NCI-H1417 treated with DMSO at 0.1 percent for 48 hours (cell line): ENCODE results near the gene BANK1.

Experiments used
- DNase-seq: peaks from one replicate; lab custom pipeline; 2025; lab: John Stamatoyannopoulos, UW

BANK1 gene

GRCh38 chr4:101813604-101814003, 23.1 kb downstream of the BANK1 start:
- no peak for DNase-seq

- DNase-seq: no peak
Observed at GRCh38 chr4:101818362-101818761, 27.8 kb downstream of the BANK1 start.

- no peak for DNase-seq
Observed at GRCh38 chr4:101823864-101824263, 33.3 kb downstream of the BANK1 start.

GRCh38 chr4:101824500-101824899, 34.0 kb downstream of the BANK1 start:
- DNase-seq: no peak

- DNase-seq: no peak
Observed at GRCh38 chr4:101825953-101826352, 35.4 kb downstream of the BANK1 start.

GRCh38 chr4:101831816-101832215, 41.3 kb downstream of the BANK1 start:
- DNase-seq: no peak

GRCh38 chr4:101833480-101833879, 43.0 kb downstream of the BANK1 start:
- DNase-seq: no peak

- no peak for DNase-seq
Observed at GRCh38 chr4:101835121-101835904, 44.8 kb downstream of the BANK1 start.

GRCh38 chr4:101843054-101843453, 52.5 kb downstream of the BANK1 start:
- no peak for DNase-seq

- no peak for DNase-seq
Observed at GRCh38 chr4:101846550-101846949, 56.0 kb downstream of the BANK1 start.

- no peak for DNase-seq
Observed at GRCh38 chr4:101850698-101851097, 60.2 kb downstream of the BANK1 start.

GRCh38 chr4:101851672-101852071, 61.1 kb downstream of the BANK1 start:
- no peak for DNase-seq

- DNase-seq: no peak
Observed at GRCh38 chr4:101853028-101853427, 62.5 kb downstream of the BANK1 start.

GRCh38 chr4:101853691-101854090, 63.2 kb downstream of the BANK1 start:
- DNase-seq: no peak

- no peak for DNase-seq
Observed at GRCh38 chr4:101855239-101855638, 64.7 kb downstream of the BANK1 start.

- no peak for DNase-seq
Observed at GRCh38 chr4:101856149-101856548, 65.6 kb downstream of the BANK1 start.

GRCh38 chr4:101857176-101857575, 66.6 kb downstream of the BANK1 start:
- no peak for DNase-seq

GRCh38 chr4:101858641-101859040, 68.1 kb downstream of the BANK1 start:
- DNase-seq: no peak

GRCh38 chr4:101862595-101862994, 72.1 kb downstream of the BANK1 start:
- DNase-seq: no peak

GRCh38 chr4:101864660-101865059, 74.1 kb downstream of the BANK1 start:
- DNase-seq: no peak

GRCh38 chr4:101865501-101866062, 75.1 kb downstream of the BANK1 start:
- DNase-seq: no peak

- no peak for DNase-seq
Observed at GRCh38 chr4:101870874-101871273, 80.3 kb downstream of the BANK1 start.

- no peak for DNase-seq
Observed at GRCh38 chr4:101871962-101872676, 81.6 kb downstream of the BANK1 start.
